Femur (tissue), 1 donor: Measurements from ENCODE around the gene METTL17.
A peak's percentile ranks its signal among the peaks of the same experiment; 100 is the strongest.
"Not testable (repeated sequence)": the region's sequence is repeated elsewhere in the genome, so short reads cannot be mapped to it uniquely, and the experiment has no call there.

Experiments used
- DNase-seq: peaks from one replicate; pipeline ENCODE4 v3.0.0-alpha.2; 2017

METTL17 gene

GRCh38 chr14:21025371-21026273 lies 35.8 kb downstream of the METTL17 start:
- peak; percentile 80 for DNase-seq

GRCh38 chr14:21026274-21026987 lies 36.7 kb downstream of the METTL17 start:
- DNase-seq = peak; percentile 71

- no peak for DNase-seq
Measured at GRCh38 chr14:21026988-21027315, 37.2 kb downstream of the METTL17 start.

- no peak for DNase-seq
Measured at GRCh38 chr14:21029917-21030316, 40.1 kb downstream of the METTL17 start, which contains the start of gene TPPP2. TSS of gene TPPP2 (plus strand) at chr14:21030217. CDS start at chr14:21030582, 365 bp downstream.

GRCh38 chr14:21030531-21030930 lies 40.8 kb downstream of the METTL17 start:
- no peak for DNase-seq

DNA sequence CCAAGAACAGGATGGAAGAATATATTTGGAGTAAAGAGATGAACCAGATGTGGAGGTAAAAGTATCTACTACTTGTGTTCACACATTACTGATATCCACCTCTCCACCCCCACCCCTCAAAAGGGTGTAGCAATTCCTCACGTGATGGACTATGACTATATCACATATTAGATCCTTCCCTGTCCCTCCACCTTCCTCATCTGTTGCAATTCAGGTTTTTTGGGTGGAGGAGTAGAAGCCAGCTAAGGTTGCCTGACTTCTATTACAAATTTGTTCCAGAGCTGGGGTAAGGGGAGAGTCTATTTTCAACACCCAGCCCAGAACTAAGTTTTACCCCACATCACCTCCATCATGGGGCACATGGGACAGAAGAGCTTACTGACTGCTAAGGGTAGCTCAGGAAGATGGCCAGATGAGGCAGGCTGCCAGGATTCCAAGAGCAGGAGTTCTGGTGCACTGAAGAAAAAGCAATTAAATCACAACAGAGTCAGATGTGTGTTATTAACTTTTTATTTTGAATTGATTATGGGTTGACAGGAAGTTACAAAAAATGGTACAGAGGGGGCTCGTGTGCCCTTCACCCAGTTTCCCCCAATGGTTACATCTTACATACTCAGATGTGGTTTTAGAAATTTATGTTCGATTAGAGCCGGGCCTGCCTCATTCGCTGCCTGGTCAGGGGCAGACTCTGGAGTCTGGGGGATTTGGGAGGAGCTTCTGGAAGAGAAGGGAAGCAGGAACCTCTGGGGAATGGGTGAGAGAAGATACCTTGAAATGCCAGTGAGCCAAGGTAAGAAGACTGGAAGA lies 42.7 kb downstream of the METTL17 start:
- no peak for DNase-seq

DNA sequence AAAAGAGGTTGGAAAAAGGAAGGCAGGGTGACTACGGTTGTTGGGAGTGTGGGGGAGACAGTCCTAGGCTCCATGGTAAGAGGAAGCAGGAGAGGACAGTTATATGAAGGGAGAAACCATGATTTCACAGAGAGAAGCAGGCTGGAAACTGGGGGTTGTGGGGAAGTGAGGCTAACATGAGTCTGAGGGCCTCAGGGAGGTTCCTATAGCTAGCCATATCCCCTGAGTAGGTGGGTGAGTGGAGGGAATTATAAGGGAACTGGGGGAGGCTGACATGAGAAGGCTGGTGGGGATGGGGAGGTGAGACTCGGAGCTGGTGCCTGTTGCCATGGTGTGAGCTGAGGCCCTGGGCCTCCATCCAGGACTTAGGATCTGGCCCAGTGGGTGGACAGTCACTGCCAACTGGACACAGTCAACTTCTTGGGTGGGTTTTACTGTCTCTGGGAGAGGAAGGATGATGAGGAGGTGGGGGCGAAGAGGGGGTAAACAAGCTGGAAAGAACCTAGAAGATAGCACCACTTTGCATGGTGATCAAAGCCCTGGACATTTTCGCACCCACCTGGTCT lies 43.4 kb downstream of the METTL17 start:
- no peak for DNase-seq

GRCh38 chr14:21034707-21035106 lies 44.9 kb downstream of the METTL17 start, which contains the start of gene RNASE13:
TSS of gene RNASE13 (minus strand) at chr14:21034807. CDS start at chr14:21034288, 519 bp downstream.
- no peak for DNase-seq

DNA sequence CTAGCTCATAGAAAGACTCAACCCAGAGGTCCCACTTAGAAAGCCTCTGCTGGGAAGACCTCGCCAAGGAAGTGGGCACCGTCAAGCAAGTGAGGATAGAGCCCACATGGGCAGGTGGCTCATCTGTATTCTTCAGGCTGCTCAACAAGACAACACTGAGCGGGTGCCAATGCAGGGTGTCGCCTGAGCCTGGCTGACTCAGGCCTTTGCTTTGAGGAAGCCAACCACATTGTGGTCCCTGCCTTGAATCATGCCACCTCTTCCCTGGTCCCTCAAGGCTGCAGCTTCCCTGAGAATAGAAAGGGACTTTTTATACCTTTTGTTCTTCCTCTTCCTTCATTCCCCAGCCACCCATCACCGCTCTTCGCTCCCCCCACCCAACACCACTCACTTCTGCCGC lies 47.0 kb downstream of the METTL17 start:
- no peak for DNase-seq

GRCh38 chr14:21037156-21037555 lies 47.4 kb downstream of the METTL17 start:
- no peak for DNase-seq

DNA sequence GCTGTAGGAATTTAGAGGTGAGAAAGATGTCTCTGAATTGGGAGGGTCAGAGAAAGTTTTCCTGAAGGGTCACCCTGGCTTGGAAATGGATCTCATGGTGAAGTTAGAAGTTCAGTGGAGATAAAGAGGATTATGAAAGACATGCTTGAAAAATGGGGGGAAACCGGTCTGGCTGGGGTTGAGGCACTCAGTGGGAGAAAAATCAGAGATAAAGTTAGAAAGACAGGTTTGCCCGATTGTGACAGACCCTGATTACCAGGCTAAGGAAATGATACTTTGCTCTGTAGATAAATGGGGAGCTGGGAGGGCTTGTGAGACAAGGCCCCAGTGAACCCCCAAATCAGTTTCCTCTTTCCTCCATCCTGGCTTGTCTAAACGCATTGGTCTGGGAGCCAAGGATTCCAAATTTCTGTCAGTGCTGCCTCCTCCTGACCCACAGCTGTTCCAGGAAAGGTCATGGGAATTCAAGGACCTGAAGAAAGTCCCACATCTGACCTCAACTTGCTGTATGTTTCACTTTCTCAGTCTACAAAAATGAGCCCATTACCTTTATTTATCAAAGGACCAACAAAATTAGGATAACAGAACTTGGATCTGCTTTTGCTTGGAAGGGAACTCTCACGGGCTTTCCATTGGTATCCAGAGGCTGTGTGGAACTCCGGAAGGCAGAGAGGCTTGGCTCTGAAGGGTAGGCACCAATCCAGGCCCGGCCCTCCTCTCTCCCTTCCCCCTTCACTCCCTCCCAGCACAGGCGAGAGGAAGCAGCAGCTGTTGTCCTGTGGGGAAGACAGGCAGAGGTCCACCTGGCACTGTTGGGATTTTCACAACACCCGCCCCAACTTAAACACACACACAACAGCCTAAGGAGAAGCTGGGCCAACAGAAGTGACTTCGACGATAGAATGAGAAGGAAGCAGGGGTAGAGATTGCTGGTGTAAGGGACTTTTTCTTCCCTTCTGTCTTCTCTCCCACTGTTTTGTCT lies 49.0 kb downstream of the METTL17 start:
- DNase-seq = peak; percentile 92

- peak; percentile 69 for DNase-seq
Measured at GRCh38 chr14:21039585-21040369, 50.0 kb downstream of the METTL17 start.

DNA sequence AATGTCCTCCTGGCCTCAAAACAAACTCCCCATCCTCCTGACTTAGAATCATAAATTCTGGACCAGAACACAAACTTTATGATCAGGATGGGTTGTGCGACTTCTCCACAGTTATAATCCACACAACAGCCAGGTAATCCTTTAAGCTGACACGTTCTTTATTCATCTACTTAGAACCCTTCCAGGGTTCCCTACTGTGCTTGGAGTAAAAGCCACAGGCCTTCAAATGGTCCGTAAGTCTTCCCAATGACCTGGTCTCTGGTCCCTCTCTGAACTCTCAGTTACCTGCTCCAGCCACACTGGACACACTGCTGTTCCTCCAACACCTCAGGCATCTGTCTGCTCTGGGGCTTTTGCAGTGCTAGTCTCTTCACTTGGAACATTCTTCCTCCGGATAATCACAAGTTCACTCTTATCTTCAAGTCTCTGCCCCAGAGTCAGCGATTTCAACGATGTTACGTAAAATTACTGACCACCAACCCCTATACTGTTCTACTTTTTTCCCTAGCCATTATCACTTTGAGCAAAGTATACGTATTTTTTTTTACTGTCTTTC lies 50.7 kb downstream of the METTL17 start:
- DNase-seq = no peak

DNA sequence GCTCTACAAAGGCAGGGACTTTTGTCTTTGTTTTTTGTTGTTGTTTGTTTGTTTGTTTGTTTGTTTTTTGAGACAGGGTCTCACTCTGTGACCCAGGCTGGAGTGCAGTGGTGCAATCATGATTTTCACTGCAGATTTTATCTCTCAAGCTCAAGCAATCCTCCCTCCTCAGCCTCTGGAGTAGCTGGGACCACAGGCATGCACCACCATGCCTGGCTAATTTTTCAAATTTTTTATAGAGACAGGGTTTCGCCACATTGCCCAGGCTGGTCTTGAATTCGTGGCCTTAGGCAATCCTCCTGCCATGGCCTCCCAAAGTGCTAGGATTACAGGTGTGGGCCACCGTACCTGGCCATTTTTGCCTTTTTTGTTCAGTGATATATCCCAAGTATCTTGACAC lies 51.2 kb downstream of the METTL17 start:
- DNase-seq = not testable (repeated sequence)

DNA sequence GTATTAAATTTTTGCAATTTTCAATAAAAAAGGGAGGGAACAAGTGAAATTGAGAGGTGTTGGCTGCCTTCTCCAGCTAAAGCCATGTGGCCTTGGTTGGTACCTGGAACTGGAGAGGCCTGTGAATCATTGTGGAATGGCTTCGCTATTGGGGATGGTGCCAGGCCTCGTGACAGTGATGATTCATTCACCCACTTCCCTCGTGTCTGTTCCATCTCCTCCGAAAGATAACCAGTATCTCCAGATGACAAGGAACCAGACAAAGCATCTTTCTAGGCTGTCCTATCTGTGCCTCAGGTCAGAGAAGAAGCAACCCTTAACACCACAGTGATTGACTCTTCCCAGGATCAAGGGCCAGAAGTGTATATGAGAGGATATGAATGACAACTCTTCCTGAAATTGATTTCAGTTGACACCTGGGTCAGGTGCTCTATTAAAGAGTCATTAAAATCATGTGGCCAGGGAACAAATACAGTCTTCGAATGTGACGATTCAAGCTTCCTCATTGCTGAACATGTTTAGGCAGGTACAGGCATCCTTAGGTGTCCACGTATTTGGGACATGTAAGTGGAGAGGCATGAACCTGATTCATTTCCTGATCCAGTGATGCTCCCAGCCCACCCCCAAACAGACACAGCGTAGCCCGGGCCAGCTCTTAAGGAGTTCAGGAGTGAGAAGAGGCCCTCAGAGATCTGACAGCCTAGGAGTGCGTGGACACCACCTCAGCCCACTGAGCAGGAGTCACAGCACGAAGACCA lies 52.1 kb downstream of the METTL17 start, which contains the start of gene RNASE7:
RNASE7 (plus strand) TSS at position 687 of the 758 bp plus-strand sequence. CDS start 631 bp downstream, outside the sequence.
- no peak for DNase-seq

DNA sequence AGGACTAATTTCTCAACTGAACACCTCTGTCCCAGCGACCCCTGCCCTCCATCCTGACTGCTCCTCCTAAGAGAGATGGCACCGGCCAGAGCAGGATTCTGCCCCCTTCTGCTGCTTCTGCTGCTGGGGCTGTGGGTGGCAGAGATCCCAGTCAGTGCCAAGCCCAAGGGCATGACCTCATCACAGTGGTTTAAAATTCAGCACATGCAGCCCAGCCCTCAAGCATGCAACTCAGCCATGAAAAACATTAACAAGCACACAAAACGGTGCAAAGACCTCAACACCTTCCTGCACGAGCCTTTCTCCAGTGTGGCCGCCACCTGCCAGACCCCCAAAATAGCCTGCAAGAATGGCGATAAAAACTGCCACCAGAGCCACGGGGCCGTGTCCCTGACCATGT lies 53.1 kb downstream of the METTL17 start:
- no peak for DNase-seq

GRCh38 chr14:21043387-21043973 lies 53.7 kb downstream of the METTL17 start:
- no peak for DNase-seq

GRCh38 chr14:21043974-21044618 lies 54.3 kb downstream of the METTL17 start:
- no peak for DNase-seq
